ENCODE measurements around the gene LAMB1.
"Not testable (repeated sequence)": the region's sequence is repeated elsewhere in the genome, so short reads cannot be mapped to it uniquely, and the experiment has no call there.

LAMB1 gene

DNA sequence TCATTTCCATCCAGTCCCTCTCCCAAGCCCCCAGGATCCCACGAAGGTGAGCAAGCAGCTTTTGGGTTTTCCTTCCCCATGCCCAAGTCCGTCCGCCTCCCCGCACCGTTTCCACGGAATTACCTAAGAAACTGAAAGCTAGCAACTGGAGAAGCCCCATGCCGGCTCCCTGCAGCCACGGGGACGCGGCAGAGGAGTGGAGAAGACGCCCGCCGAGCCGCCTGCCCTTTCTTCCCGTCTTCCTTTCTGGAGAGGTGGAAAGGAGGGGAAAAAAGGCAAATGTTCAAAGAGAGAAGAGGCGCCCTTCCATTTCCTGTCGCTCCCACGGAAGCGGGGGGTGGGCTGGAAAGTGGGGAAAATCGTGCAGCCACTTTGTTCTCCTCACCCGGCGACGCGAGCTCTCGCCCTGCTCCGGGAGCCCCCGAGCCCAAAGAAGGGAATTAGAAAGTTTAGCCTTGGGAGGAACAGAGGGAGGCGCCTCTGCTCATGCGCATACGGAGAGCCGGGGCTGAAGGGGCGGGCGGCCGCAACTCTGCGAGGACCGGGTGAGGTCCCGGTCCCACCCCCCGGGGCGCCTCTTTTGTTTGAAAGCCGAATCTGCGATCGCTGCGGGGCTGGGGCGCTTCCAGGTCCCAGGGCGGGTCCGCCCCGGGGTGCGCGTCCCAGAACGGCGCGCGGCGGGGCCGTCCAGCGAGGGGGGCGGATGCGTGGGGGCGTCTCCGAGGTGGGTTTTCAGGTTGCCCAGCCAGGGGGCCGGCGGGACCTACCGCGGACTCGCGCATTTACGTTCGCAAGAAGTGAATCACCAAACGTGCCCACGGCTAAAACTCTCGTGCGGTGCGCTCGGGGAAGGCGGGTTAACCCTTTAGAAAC, at the start of gene LAMB1:
Gene LAMB1, minus strand, starts transcription at position 436 of the 873 bp plus-strand sequence. Its CDS starts 276 bp downstream, at position 160.
- DNase-seq, result peak; percentile 18

DNA sequence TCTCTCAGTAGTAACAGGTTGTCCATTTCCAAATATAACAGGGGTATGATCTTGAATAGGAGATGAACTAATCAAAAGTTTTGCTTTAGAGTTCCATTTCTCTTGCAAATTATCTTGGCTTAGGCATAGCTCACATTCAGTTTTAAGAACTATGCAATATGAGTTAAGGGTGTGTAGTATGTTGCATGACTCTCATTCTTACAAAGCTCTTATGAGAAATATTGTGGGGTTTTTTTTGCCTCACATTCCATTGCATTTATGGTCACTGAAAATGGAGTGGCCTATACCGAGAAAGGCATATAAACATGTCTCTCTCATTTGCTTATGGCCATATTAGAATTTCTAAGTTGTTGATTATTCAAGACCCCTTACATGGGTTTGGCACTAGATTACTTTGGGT, 48.5 kb upstream of the LAMB1 start:
- DNase-seq, result no peak

DNA sequence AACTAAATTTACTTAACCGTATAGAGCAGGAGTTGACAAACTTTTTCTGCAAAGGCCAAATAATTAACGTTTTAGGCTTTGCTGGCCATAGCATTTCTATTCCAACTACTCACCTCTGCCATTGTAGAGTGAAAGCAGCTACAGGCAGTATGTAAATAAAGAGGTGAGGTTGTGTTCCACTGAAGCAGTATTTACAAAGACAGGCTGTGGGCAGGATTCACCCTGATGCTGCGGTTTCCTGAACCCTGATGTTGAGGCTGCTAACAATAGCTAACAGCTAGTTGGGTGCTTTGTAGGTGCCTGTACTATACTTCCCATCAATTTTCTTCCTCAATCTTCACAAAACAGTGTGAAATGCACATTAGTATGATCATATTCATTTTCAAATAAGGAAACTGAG, 47.0 kb upstream of the LAMB1 start:
- DNase-seq, result no peak

DNA sequence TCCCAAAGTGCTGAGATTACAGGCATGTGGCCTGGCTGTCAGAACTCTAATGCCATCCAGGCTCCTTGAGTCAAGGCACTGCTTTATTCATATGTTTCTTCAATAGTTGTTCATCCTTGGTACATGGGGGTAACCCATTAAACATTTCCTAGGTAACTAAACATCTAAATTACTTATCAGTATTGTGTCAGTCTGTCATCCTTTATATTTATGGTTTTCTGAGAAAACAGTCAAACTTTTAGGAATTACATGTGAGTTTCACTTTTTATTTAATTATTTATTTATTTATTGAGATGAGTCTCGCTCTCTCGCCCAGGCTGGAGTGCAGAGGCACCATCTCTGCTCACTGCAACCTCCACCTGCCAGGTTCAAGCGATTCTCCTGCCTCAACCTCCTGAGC, 45.5 kb upstream of the LAMB1 start:
- no peak for DNase-seq

DNA sequence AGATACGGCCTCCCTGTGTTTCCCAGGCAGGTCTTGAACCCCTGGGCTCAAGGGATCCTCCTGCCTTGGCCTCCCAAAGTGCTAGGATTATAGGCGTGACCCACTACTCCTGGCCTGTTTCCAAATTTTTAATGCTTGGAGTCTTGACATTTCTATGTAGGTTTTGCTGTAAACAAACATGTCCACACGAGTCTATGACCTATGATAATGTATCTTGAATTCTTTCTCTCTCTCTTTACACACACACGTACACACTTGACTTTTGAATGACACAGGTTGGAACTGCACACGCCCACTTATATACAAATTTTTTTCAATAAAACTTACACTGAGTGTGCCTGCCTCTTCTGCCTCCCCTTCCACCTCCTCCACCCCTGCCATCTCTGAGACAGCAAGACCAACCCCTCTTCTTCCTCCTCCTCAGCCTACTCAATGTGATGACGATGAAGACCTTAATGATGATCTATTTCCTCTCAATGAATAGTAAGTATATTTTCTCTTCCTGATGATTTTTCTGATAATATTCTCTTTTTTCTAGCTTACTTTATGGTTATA, 44.1 kb upstream of the LAMB1 start:
- no peak for DNase-seq

DNA sequence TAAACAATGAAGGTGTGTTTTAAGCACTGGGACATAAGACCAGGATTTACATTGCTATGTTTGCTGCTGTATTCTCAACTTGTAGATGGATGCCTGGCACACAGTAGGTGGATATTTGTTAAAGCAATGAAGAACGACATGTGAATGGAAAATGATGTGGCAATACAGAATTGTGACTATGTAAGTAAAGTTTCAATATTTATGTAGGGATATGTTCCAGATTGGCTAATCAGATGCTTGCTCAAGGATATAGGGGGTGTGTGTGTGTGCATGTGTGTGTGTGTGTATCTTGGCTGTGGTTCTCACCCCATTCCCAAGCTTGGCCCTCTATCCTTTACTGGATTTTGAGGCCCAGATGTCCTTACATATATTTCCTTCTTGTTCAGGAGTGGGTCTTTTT, 42.7 kb upstream of the LAMB1 start:
- DNase-seq, result no peak

DNA sequence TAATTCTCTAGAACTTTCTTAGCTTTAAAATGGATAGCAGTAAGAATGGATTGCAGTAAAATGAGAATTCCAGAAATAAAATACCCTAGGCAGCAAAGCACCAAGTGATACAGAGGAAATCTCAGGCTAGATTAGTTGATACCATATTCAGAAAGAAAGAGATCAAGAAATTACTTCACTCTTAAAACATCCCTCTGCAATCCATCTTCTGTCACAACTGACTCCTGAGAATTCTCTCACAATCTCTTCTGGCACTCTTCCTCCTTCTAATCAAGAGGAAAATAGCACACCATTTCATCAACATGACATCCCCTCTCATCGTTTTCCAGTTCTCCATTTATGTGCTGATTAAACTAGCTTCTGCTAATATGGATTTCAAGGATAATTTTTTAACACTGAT, 42.2 kb upstream of the LAMB1 start:
- DNase-seq, result no peak

DNA sequence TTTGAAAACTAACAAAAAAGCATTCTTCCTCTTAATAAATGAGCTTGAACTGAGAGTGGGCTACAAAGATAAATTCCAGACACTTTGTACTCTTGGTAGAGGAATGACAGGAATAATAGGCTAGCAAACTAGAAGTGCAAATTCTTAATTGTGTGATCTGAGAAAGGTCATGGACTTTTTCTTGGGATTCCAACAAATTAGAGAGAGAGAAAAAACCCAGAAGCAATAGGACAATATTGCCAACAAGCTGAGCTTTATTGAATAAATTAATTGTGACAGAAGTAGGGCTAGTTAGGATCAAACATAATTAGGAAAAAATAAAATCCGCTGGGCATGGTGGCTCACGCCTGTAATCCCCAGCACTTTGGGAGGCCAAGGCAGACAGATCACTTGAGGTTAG, 41.4 kb upstream of the LAMB1 start:
- DNase-seq, result no peak

DNA sequence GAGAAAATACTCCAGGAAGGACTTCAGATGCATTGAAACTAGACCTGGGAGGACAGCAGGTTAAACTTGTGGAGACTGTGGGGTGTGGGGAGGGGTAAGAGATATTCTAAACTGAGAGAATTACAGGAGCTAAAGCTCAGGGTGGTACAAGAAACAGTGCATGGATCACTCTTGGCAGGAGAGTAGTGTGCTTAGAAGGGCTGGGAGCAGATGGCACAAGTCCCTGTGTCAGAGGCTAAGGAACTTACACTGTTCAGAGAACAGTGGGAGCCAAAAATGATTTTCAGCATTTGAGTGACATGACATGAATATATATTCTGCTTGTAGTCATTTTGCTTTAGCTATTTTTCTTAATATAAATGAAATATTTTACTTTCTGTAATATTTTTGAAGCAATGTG, 36.0 kb upstream of the LAMB1 start:
- DNase-seq, result no peak

DNA sequence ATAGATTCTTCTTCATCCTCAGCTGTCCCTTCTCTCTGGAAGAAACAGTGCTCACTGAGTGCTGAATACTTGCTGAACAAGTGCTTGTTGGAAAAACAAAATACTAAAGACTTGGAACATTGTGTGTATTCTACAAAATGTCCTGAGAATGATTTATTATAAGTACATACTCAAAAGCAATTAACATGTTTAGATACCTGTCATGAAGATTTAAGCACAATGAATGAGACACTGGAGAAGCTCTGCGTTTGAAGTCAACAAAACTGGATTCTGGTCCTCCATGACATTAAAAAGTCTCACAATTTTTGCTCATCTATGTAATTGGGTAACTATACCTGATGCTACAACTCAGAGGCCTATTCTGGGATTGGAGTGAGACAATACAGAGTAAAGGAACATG, 34.8 kb upstream of the LAMB1 start:
- no peak for DNase-seq

DNA sequence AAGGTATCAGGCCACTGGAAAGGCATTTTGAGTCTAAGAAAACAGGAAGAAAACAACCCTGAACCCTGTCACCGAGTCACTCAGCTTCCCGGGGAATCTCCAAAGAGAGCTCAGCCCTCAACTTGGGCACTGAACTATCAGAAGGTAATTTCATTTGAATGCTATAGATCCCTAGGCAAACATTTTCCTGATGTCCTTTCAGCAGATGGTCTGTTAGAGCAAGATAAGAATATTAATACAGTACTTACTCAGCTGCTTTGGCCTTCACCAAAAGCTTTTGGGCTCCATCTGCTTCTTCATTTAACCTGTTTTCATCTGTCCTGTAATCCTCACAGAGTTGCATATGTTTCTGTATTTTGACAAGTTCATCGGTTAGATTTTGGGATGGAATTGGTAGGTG, 34.2 kb upstream of the LAMB1 start:
- no peak for DNase-seq

DNA sequence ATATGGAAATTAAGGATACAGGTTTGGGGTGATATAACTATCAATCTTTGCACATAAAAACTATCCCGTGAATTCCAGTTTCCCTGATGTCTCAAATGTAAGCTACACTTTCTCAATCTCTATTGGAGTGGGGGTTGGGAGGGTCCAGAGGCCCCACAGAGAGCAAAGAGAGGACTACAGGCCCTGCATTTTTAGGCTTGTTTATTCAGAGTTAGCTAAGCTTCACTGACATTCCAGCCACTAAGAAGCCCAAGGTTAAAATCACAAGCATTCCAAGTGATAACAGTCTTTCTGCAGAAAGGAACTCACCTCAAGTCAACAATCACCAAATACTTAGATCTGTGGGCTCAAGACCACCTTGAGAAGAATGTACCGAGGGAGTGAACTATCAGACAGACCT, 31.6 kb upstream of the LAMB1 start:
- DNase-seq, result no peak

DNA sequence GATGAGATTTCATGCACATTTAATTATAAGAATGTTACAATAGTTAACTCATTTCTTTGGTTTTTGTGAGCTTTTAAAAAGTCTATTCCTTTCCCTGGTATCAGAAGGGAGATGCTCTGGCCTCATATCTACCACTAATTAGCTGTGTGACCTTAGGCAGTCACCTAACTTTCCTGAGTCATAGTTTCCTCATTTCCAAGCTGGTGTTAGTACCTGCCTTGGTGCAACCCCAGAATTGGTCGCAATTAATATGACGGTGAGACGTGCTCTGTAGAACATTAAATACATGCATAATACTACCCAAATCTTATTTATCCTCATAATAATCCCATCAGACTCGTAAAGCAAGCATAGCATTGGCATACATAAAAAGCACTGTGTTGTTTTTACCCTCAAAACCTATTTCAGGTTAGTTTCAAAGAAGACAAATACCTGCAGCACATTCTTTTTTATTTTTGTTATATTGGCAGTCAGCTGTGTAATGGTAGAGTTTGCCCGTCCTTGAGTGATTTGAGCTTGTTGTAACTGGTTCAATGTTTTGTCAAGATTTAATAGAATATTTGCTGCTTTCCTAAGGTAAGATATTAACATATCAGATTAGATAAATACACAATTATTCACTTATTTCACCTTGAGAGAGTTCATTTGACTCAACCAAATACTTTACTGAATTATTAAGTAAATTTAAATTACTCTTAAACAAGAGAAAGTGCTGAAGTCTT, 31.0 kb upstream of the LAMB1 start:
- DNase-seq, result no peak

DNA sequence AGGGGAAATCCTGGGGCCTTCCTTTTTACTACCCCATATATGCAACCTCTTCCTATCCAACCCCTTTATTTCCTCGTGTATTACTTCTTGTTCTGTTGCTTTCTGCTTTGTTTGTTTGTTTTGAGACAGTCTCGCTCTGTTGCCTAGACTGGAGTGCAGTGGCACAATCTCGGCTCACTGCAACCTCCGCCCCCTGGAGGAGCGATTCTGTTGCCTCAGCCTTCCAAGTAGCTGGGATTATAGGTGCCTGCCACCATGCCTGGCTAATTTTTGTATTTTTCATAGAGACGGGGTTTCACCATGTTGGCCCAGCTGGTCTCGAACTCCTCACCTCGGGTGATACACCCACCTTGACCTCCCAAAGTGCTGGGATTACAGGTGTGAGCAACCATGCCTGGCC, 30.3 kb upstream of the LAMB1 start:
- not testable (repeated sequence) for DNase-seq

DNA sequence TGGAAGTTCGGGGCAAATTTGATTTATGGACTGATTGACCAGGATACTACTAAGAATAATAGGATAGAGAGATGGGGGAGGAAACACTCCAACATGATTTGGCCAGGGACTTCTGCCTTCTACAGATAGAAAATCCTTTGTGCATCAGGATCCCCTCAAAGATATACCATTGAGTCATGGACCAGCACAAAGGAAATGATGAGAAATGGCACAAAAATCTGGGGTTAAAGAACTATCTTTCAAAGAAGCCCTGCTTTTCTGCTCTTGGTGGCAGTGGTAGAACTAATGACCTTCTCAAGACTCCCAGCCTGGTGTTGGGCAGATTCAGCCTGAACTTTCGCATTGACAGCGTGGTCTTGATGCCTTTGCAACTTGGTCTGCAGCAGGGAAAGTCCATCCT, 27.6 kb upstream of the LAMB1 start:
- no peak for DNase-seq

DNA sequence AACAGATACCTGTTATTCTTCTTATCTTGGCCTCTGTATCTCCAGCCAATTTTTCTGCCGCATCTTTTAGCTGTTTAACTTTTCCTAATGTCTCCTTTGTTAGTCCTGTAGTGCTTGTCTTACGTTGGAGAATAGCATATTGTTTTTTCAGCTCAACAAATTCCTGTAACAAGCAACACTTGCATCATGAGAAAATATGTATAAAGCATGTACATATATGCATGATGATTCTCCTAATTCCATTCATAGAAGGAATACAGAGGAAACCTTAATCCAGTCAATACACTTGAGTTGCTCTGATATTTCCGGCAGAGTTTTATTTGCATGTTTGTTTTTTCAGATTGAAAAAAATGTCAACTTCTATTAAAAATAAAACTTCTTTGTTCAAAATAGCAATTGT, 26.1 kb upstream of the LAMB1 start:
- DNase-seq, result no peak

DNA sequence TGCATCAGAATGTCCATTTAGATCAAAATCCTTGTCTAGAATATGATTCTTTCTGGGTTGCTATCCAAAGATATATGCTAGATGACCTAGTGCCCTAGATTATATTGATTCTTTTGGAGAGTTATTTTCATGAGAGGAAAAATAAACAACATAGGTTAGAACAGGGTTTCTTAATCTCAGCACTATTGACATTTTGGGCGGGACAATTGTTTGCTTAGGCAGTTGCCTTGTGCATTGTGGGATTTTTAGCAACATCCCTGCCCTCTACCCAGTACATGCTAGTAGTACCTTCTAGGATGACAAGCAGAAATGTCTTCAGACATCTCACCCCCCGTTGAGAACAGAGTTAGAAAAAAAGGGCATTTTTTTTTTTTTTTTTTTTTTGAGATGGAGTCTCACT, 25.1 kb upstream of the LAMB1 start:
- no peak for DNase-seq

DNA sequence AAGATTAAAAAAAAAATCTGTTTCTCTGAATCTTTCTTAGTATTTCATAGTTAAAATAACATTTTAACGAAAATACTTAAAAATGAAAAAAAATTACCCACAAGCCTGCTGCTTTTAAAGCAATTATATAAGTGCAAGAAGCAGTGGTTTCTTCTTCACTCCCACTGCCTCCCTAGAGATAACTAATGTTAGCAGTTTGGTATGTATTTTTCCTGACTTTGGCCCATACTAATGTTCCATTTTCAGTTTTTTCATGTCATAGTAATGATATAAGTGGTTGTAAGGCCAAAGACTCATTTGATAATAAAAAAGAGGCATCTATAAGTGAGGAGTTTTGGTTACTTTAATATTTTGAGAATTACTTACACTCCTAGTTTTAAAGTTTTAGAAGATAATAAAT, 24.3 kb upstream of the LAMB1 start:
- no peak for DNase-seq

DNA sequence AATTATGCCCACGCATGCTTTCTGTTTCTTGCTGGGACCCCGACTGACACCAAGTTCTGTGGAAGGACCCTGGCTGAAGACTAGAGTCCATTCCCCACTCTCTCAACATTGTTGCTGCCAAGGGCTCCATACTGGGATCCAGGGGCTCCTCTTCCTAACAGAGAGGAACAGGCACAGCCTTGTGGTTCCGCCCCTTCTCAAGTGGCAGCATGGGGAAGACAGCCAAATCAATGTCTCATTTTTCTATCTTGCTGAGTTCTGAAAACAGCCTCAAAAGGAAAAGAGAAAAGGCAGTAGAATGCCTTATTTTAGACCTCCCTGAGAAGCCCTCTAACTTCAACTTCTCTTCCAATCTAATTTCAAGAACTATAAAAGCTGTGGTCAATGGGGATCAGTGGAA, 23.7 kb upstream of the LAMB1 start:
- DNase-seq, result no peak

DNA sequence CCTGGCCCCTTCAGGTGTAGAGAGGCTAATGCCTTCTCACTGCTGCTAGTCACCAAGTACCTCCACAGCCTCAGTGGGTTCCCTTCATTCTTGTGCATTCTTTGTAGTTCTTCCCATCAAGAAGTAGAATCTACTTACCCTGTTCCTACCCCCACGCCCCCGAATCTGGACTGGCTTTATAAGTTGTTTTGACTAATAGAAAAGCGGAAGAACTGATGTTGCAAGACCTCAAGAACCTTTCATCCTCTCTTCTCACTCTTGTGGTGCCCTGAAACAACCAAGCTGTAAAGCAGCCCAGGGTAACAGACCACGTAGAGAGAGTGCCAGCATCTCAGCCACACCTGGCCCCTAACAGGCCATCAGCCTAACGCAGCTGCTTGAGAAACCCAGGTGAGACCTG, 23.2 kb upstream of the LAMB1 start:
- no peak for DNase-seq

DNA sequence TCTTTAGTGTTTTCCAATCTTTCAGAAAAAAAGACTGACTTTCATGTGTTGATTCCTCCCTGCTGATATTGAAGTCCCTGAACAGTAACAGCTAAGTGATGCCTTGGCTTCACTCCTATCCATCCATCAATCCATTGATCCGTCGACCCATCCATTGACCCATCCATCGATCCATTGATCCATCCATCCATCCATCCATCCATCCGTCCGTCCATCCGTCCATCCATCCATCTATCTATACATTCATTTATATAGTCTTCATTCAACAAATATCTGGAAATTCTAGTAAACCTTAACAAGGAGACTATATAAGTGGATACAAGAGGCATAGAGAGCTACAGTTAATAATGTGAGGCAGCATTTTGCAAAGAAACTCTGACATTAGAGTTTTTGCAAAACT, 21.6 kb upstream of the LAMB1 start:
- no peak for DNase-seq

DNA sequence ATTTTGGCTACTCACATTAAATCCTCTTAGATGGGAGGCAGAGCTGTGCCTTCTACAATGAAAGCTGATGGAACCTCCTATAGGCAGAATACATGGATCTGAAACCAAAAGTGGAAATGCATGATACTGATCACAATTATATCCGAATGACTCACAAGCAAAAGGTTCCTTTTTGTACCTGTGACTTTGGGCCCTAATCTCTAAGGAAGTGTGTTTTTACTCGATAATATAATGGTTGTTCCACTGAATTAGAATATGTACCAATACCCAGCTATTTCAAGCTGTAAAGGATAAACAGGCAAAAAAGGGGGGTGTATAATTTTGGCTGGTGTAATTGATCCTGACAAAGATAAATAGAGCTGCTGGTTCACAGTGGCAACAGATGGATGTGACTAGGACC, 17.6 kb upstream of the LAMB1 start:
- DNase-seq, result no peak

DNA sequence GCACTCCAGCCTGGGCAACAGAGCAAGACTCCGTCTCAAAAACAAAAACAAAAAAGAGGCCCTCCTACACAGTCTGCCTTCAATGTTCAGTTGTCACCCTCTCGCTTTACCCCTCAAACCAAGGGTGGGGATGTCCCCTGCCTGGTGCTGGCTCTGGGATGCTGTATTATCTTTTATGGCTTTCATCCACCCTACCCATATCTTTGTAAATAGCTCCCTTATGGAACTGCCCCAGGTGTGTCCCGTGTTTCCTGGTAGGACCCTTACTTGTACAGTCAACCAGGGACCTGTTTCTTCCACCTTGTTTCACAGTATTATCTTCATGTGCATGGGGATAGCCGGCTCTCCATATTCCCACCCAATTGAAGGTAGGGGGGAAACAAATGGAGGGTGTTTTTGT, 15.7 kb upstream of the LAMB1 start:
- no peak for DNase-seq

DNA sequence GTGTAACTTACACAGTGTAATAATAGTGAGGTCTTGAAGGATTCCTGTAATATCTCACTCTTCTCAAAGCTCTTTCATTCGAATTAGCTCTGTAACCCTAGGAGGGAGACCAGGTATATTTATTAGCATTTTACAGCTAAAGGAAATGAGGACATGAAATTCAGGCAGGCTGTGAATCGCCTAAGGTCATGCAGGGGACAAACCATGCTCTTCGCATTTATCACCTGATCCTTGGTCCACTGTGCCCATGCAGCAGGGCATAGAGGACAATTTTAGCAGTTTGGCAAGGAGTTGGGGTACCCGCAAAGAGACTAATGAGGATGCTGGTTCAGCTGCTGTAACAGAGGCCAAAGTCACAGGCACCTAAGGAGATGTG, 14.8 kb upstream of the LAMB1 start:
- DNase-seq, result no peak
